Activated CD8-positive, alpha-beta memory T cell treated with anti-CD3 and anti-CD28 coated beads, Interleukin-2, amount 50 U/mL, for 48 hours (primary cell): Measurements from ENCODE around the gene RSL1D1.
"Not testable (repeated sequence)": the region's sequence is repeated elsewhere in the genome, so short reads cannot be mapped to it uniquely, and the experiment has no call there.

ENCODE experiments used
- DNase-seq: peaks from one replicate; pipeline ENCODE4 v3.0.0-alpha.2; 2020

RSL1D1 gene

GRCh38 chr16:11843206-11843605, 8.1 kb downstream of the RSL1D1 start:
- no peak for DNase-seq

GRCh38 chr16:11841026-11841425, 10.3 kb downstream of the RSL1D1 start:
- DNase-seq: no peak

- DNase-seq: no peak
Measured at GRCh38 chr16:11836650-11837244, 14.6 kb downstream of the RSL1D1 start.

- no peak for DNase-seq
Measured at GRCh38 chr16:11835891-11836649, 15.3 kb downstream of the RSL1D1 start.

GRCh38 chr16:11835309-11835708, 16.0 kb downstream of the RSL1D1 start:
- DNase-seq: no peak

- DNase-seq: no peak
Measured at GRCh38 chr16:11833951-11834695, 17.2 kb downstream of the RSL1D1 start.

GRCh38 chr16:11828696-11829095, 22.6 kb downstream of the RSL1D1 start:
- no peak for DNase-seq

- DNase-seq: not testable (repeated sequence)
Measured at GRCh38 chr16:11825520-11826165, 25.7 kb downstream of the RSL1D1 start.

- no peak for DNase-seq
Measured at GRCh38 chr16:11824362-11824761, 27.0 kb downstream of the RSL1D1 start.

GRCh38 chr16:11823645-11824044, 27.7 kb downstream of the RSL1D1 start:
- DNase-seq: not testable (repeated sequence)

- no peak for DNase-seq
Measured at GRCh38 chr16:11819798-11820197, 31.5 kb downstream of the RSL1D1 start.

- DNase-seq: not testable (repeated sequence)
Measured at GRCh38 chr16:11818970-11819369, 32.4 kb downstream of the RSL1D1 start.

- DNase-seq: no peak
Measured at GRCh38 chr16:11816123-11816522, 35.2 kb downstream of the RSL1D1 start.

- DNase-seq: not testable (repeated sequence)
Measured at GRCh38 chr16:11814800-11815199, 36.5 kb downstream of the RSL1D1 start.

GRCh38 chr16:11806721-11807120, 44.6 kb downstream of the RSL1D1 start:
- DNase-seq: no peak

GRCh38 chr16:11805556-11805955, 45.8 kb downstream of the RSL1D1 start:
- DNase-seq: no peak

- no peak for DNase-seq
Measured at GRCh38 chr16:11801481-11802021, 49.8 kb downstream of the RSL1D1 start.

GRCh38 chr16:11800382-11800718, 51.0 kb downstream of the RSL1D1 start:
- DNase-seq: no peak

- DNase-seq: no peak
Measured at GRCh38 chr16:11799509-11800381, 51.6 kb downstream of the RSL1D1 start.

- no peak for DNase-seq
Measured at GRCh38 chr16:11799017-11799381, 52.3 kb downstream of the RSL1D1 start.

- DNase-seq: no peak
Measured at GRCh38 chr16:11797957-11798299, 53.4 kb downstream of the RSL1D1 start.
